Transverse colon (tissue), 4 donors: ENCODE results near the gene PPP1CC. TPM values are rescaled to one million over a fixed set of nuclear protein-coding genes. Genes with fewer than 3 reads are reported as not detected.

Source experiments
- DNase-seq: peaks from one replicate; pipeline ENCODE4 v3.0.0-alpha.2; 2019
- H3K27ac ChIP-seq, 4 donors: fragments of 200-600 bp; sonication (generic); 2 replicates each; pipeline ENCODE4 v1.5.1; 2016 to 2018; ENCODE audit warnings: inconsistent platforms in 4 of 4
- H3K27me3 ChIP-seq: fragments of 200-600 bp; sonication (generic); 2 replicates; pipeline ENCODE4 v1.5.1; 2017; ENCODE audit warnings: inconsistent platforms
- H3K36me3 ChIP-seq, 4 donors: fragments of 200-600 bp; sonication (generic); 2 replicates each; pipeline ENCODE4 v1.5.1; 2017 to 2019; ENCODE audit warnings: inconsistent platforms in 4 of 4
- H3K4me1 ChIP-seq, 4 donors: fragments of 200-600 bp; sonication (generic); 2 replicates each; pipeline ENCODE4 v1.5.1; 2017 to 2020; ENCODE audit warnings: inconsistent platforms in 4 of 4
- H3K4me3 ChIP-seq, 4 donors: fragments of 200-600 bp; sonication (generic); 1 replicate in 1 of 4; 2 replicates in 3 of 4; pipeline versions ENCODE4 v1.5.1 to v1.6.1; 2017 to 2019; ENCODE audit warnings: inconsistent platforms in 4 of 4
- H3K9me3 ChIP-seq, 2 donors: fragments of 200-600 bp; sonication (generic); 2 replicates each; pipeline ENCODE4 v1.5.1; 2017 to 2019; ENCODE audit warnings: inconsistent platforms in 2 of 2
- EP300 ChIP-seq: sonication (generic); formaldehyde crosslinking; IDR thresholded peaks from one replicate; pipeline ENCODE4 v1.6.1; 2017; ENCODE audit warnings: antibody characterized with exemption, low read depth
- POLR2A ChIP-seq: fragments of 450-650 bp; IDR thresholded peaks from one replicate; pipeline ENCODE4 v1.6.1; 2016; ENCODE audit warnings: antibody characterized with exemption, mild to moderate bottlenecking, moderate library complexity
- POLR2AphosphoS5 ChIP-seq, 3 donors: sonication (generic); formaldehyde crosslinking; IDR thresholded peaks; one replicate each; pipeline ENCODE4 v1.6.1; 2016; ENCODE audit warnings: antibody characterized with exemption in 3 of 3
- WGBS, 2 donors: methylation state at CpG; one replicate each; pipeline ENCODE4 v1.1.5; 2018; ENCODE audit warnings: low coverage in 1 of 2; 5-methylcytosine and 5-hydroxymethylcytosine counted together
- in situ Hi-C, 4 donors: fragments of 200-750 bp; cut with MboI; loops; one replicate each; pipeline versions ENCODE4 v1.15.0 to v1.15.1; 2017; ENCODE audit warnings: low sequenced_read_pairs in 3 of 4, low pct_ligation_motif_present in 1 of 4, low pct_unique_long_range_greater_than_20kb in 1 of 4
- intact Hi-C: fragments of 100-400 bp; cut with DNase I; formaldehyde crosslinking; loops from one replicate; pipeline ENCODE4 v1.15.1; 2023; ENCODE audit warnings: low total_unique reads
- total RNA-seq, 4 donors: library from RNA; depleted of rRNA; stranded (reverse); fragments of >200 nt; gene quantifications; one replicate each; pipeline ENCODE4 v1.1.0, GENCODE V29; 2016
- TF ChIP-seq, protein P1 (sequence below), 5 experiments: fragments of 200-600 bp in 3 of 5; fragments of 450-650 bp in 2 of 5; sonication (generic) in 3 of 5; IDR thresholded peaks; 1 replicate in 2 of 5; 2 replicates in 3 of 5; pipeline ENCODE4 v1.5.1; 2016 to 2017; ENCODE audit warnings: antibody characterized with exemption in 5 of 5, inconsistent platforms in 3 of 5, mild to moderate bottlenecking in 2 of 5, moderate library complexity in 1 of 5

PPP1CC gene
- total RNA-seq, 4 donors from 2014 or later: 156 to 759 (median 244) TPM

DNA sequence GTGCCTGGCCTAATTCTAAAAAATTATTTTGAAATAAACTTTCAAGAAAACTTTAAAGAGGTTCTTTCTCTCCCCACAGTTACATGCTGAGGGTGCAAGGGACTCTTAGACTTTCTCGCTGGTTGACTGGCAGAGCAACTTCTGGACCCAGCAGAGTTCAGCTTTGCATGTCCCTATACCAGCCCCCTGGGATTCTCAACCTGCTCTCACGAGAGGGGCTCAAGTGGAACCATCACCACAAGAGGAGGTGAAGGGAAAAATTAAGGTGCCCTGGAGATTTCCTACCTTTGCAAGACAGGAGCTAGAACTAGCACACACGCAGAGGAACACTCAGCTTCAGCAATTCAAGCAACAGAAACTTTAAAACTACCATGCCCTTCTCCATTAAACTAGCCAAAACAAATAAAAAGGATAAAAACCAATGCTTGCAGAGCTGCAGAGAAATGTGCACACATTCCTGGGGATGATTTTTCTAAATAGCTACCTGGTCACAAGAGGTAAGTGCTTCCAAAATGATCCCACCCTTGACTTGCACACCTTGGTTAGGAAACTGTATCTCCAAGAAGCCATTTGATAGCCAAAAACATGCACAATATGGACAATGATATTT lies 56.3 kb downstream of the PPP1CC start:
- WGBS, 2 donors: 81% methylated on average over 3 of the region's 3 CpGs; no CpG with 5 or more reads in 1 of the 2 donors
- intact Hi-C loops: no loop called here
- Histone ChIP-seq H3K27me3 (peaks cover 13% of the 10 kb centered on the region), H3K36me3 (no peaks in the 10 kb centered on the region), H3K4me1 (peaks cover 5 to 21% (median 18%) of the 10 kb centered on the region in 4 donors), H3K4me3 (no peak overlapping the region), H3K9me3 (no peaks in the 10 kb centered on the region), H3K27ac (no peak overlapping the region)
- in situ Hi-C loops: no loop called here
- TF ChIP-seq POLR2A (no peak), EP300 (no peak), POLR2AphosphoS5 (IDR thresholded peaks at IDR 0.05) (no peak)
- TF ChIP-seq, protein P1, sequence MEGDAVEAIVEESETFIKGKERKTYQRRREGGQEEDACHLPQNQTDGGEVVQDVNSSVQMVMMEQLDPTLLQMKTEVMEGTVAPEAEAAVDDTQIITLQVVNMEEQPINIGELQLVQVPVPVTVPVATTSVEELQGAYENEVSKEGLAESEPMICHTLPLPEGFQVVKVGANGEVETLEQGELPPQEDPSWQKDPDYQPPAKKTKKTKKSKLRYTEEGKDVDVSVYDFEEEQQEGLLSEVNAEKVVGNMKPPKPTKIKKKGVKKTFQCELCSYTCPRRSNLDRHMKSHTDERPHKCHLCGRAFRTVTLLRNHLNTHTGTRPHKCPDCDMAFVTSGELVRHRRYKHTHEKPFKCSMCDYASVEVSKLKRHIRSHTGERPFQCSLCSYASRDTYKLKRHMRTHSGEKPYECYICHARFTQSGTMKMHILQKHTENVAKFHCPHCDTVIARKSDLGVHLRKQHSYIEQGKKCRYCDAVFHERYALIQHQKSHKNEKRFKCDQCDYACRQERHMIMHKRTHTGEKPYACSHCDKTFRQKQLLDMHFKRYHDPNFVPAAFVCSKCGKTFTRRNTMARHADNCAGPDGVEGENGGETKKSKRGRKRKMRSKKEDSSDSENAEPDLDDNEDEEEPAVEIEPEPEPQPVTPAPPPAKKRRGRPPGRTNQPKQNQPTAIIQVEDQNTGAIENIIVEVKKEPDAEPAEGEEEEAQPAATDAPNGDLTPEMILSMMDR (IDR thresholded peaks at IDR 0.05): no peak
- DNase-seq: no peak

DNA sequence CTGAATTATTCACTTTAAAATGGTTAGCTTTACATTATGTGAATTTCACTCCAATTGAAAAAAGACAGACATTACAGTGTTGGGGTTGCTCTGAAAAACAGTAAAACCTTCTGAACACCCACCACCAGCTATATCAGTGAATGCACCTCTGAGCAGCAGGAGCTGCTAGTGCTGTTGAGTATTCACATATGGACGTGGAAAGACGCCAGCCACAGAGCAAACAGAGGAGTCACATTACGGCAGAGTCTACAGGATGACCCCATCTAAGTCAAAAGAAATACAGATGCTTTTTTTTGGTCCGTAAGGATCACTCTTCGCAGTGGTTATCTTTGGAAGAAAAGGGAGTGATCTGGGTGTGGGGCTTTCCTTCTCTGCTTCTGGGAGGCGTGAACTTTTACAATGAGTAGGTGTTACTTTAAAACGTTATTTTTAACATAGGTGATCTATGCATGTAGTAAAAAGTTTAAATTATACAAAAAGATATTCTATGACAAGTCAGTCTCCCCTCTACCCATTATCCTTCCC lies 58.3 kb downstream of the PPP1CC start:
- H3K4me1 ChIP-seq: peaks cover 5 to 14% (median 11%) of the 10 kb centered on the region in 4 donors
- H3K9me3 ChIP-seq: no peaks in the 10 kb centered on the region
- no peak overlapping the region for H3K27ac ChIP-seq
- in situ Hi-C loops (loop anchor here in 1 of 4 donors (5.0 kb wide), 1 partner anchor 67 kb away; no protein-coding TSS in a partner anchor), intact Hi-C loops (no loop called here)
- 68% methylated on average over 7 of the region's 7 CpGs; no CpG with 5 or more reads in 1 of the 2 donors for WGBS, 2 donors
- peaks cover 13% of the 10 kb centered on the region for H3K27me3 ChIP-seq
- no peak for DNase-seq
- no peak overlapping the region for H3K4me3 ChIP-seq
- H3K36me3 ChIP-seq: no peaks in the 10 kb centered on the region
- TF ChIP-seq POLR2A: no peak
- TF ChIP-seq POLR2AphosphoS5 (IDR thresholded peaks at IDR 0.05): no peak
- TF ChIP-seq, protein P1 (IDR thresholded peaks at IDR 0.05): no peak
- no peak for TF ChIP-seq EP300

DNA sequence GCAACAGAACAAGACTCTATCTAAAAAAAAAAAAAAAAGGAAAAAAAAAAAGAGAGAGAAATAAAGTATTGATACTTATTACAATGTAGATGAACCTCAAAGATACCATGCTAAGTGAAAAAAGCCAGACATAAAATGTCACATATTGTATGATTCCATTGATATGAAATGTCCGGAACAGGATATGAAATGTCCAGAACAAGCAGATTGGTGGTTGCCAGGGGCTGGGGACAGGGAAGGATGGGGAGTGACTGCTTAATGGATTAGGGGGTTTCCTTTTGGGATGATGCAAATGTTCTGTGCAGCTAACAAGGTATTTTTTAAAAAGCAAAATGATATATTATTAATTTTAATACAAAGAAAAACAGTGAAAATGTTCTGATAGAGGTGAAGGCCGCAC lies 58.8 kb downstream of the PPP1CC start:
- Histone ChIP-seq H3K4me1 (peaks cover 5 to 11% (median 9%) of the 10 kb centered on the region in 4 donors), H3K4me3 (no peak overlapping the region), H3K9me3 (no peaks in the 10 kb centered on the region), H3K27me3 (peaks cover 13% of the 10 kb centered on the region), H3K27ac (no peak overlapping the region), H3K36me3 (no peaks in the 10 kb centered on the region)
- no peak for TF ChIP-seq EP300
- no peak for TF ChIP-seq POLR2A
- TF ChIP-seq, protein P1 (IDR thresholded peaks at IDR 0.05): no peak
- no peak for TF ChIP-seq POLR2AphosphoS5 (IDR thresholded peaks at IDR 0.05)
- in situ Hi-C loops (loop anchor here in 1 of 4 donors (5.0 kb wide), 1 partner anchor 67 kb away; no protein-coding TSS in a partner anchor), intact Hi-C loops (no loop called here)
- DNase-seq: no peak
- WGBS, 2 donors: 86 to 95% methylated on average over 1 to 2 of the region's 2 CpGs

DNA sequence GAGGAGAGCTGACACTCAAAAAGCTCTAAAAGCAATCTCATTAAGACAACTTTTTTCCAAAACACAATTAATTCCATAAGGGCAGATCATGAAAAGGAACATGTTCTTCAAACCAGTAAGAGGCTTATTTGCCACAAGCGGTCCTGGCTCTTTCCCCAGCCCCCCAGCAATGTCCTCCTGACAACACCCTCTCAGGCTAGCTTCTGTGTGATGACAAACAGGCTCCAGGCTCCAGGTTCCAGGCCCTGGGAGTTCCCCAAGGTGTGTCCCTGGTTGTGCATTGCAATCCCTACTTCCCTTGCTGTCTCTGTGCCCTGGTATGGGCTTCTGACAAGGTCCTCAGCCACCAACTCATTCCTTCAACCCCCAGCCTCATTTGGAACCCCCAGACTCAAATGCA lies 62.7 kb downstream of the PPP1CC start:
- Histone ChIP-seq H3K9me3 (no peaks in the 10 kb centered on the region), H3K4me3 (no peak overlapping the region), H3K36me3 (no peaks in the 10 kb centered on the region), H3K27me3 (no peaks in the 10 kb centered on the region), H3K4me1 (peaks cover 0 to 7% (median 0%) of the 10 kb centered on the region in 4 donors), H3K27ac (no peak overlapping the region)
- WGBS, 2 donors: 75% methylated on average over 1 of the region's 1 CpG; no CpG with 5 or more reads in 1 of the 2 donors
- DNase-seq: no peak
- in situ Hi-C loops (loop anchor here in 1 of 4 donors (5.0 kb wide), 1 partner anchor 63 kb away; no protein-coding TSS in a partner anchor), intact Hi-C loops (no loop called here)
- TF ChIP-seq EP300 (no peak), POLR2A (no peak), POLR2AphosphoS5 (IDR thresholded peaks at IDR 0.05) (no peak)
- TF ChIP-seq, protein P1 (IDR thresholded peaks at IDR 0.05): no peak
